Liver (tissue), 9 donors: ENCODE data around the gene UTP15. TPM values are rescaled to one million over a fixed set of nuclear protein-coding genes. Genes with fewer than 3 reads are reported as not detected.

ENCODE experiments used
- DNase-seq: peaks from one replicate; pipeline ENCODE4 v3.0.0-alpha.2; 2017; ENCODE audit warnings: low spot score
- H3K27ac ChIP-seq, 2 donors: one replicate each; pipeline ENCODE4 v1.7.0; 2013; ENCODE audit warnings: inconsistent platforms in 2 of 2, low read length in 2 of 2, control low read depth in 1 of 2, low read depth in 1 of 2, mild to moderate bottlenecking in 1 of 2
- H3K27me3 ChIP-seq, 4 donors: one replicate each; pipeline versions ENCODE4 v1.6.1 to v1.7.0; 2013; ENCODE audit warnings: low read length in 3 of 4, inconsistent platforms in 1 of 4, mild to moderate bottlenecking in 1 of 4, moderate library complexity in 1 of 4; ENCODE audit not compliant: control insufficient read depth in 4 of 4, insufficient read depth in 4 of 4
- H3K36me3 ChIP-seq, 4 donors: one replicate each; pipeline versions ENCODE4 v1.6.1 to v1.7.0; 2013; ENCODE audit warnings: low read length in 3 of 4, mild to moderate bottlenecking in 3 of 4, low read depth in 1 of 4, moderate library complexity in 1 of 4; ENCODE audit not compliant: control insufficient read depth in 4 of 4, insufficient read depth in 3 of 4
- H3K4me1 ChIP-seq, 4 donors: one replicate each; pipeline versions ENCODE4 v1.6.1 to v1.7.0; 2013; ENCODE audit warnings: low read length in 3 of 4, mild to moderate bottlenecking in 3 of 4, moderate library complexity in 1 of 4; ENCODE audit not compliant: control insufficient read depth in 4 of 4, insufficient read depth in 4 of 4
- H3K4me3 ChIP-seq, 3 donors: one replicate each; pipeline versions ENCODE4 v1.6.1 to v1.7.0; 2013; ENCODE audit warnings: low read length in 3 of 3, control low read depth in 1 of 3, low read depth in 1 of 3, mild to moderate bottlenecking in 1 of 3
- H3K9ac ChIP-seq, 2 donors: one replicate each; pipeline ENCODE4 v1.7.0; 2013; ENCODE audit warnings: low read length in 2 of 2, mild to moderate bottlenecking in 2 of 2, moderate library complexity in 2 of 2, control low read depth in 1 of 2, low read depth in 1 of 2
- H3K9me3 ChIP-seq, 4 donors: one replicate each; pipeline versions ENCODE4 v1.6.1 to v1.7.0; 2013; ENCODE audit warnings: low read length in 3 of 4; ENCODE audit not compliant: control insufficient read depth in 4 of 4
- EGR1 ChIP-seq, 2 donors: IDR thresholded peaks; 2 replicates each; pipeline ENCODE4 v1.6.1; 2016 to 2018; ENCODE audit warnings: antibody characterized with exemption in 2 of 2, low read depth in 2 of 2
- FOXA1 ChIP-seq: IDR thresholded peaks from 2 replicates; pipeline ENCODE4 v1.6.1; 2016; ENCODE audit warnings: antibody characterized with exemption
- FOXA2 ChIP-seq: IDR thresholded peaks from 2 replicates; pipeline ENCODE4 v1.6.1; 2016; ENCODE audit warnings: antibody characterized with exemption
- GABPA ChIP-seq, 2 donors: IDR thresholded peaks in 1 of 2; conservative IDR thresholded peaks in 1 of 2; 2 replicates each; pipeline ENCODE4 v1.6.1; 2016; ENCODE audit warnings: antibody characterized with exemption in 2 of 2, mild to moderate bottlenecking in 1 of 2, moderate library complexity in 1 of 2
- HNF4A ChIP-seq, 2 donors: conservative IDR thresholded peaks; 2 replicates each; pipeline ENCODE4 v1.6.1; 2016; ENCODE audit warnings: antibody characterized with exemption in 2 of 2, mild to moderate bottlenecking in 2 of 2
- HNF4G ChIP-seq: IDR thresholded peaks from 2 replicates; pipeline ENCODE4 v1.6.1; 2016; ENCODE audit warnings: antibody characterized with exemption
- JUND ChIP-seq, 2 donors: IDR thresholded peaks; 2 replicates each; pipeline ENCODE4 v1.6.1; 2016; ENCODE audit warnings: antibody characterized with exemption in 2 of 2
- NR2F2 ChIP-seq: IDR thresholded peaks from 2 replicates; pipeline ENCODE4 v1.6.1; 2016; ENCODE audit warnings: antibody characterized with exemption
- RAD21 ChIP-seq, 2 donors: IDR thresholded peaks; 2 replicates each; pipeline ENCODE4 v1.6.1; 2016; ENCODE audit warnings: antibody characterized with exemption in 2 of 2, mild to moderate bottlenecking in 2 of 2
- RXRA ChIP-seq, 2 donors: IDR thresholded peaks; 2 replicates each; pipeline ENCODE4 v1.6.1; 2017 to 2018; ENCODE audit warnings: antibody characterized with exemption in 2 of 2, mild to moderate bottlenecking in 1 of 2
- SP1 ChIP-seq: IDR thresholded peaks from 2 replicates; pipeline ENCODE4 v1.6.1; 2018; ENCODE audit warnings: antibody characterized with exemption, mild to moderate bottlenecking
- TAF1 ChIP-seq: conservative IDR thresholded peaks from 2 replicates; pipeline ENCODE4 v1.6.1; 2016; ENCODE audit warnings: antibody characterized with exemption, mild to moderate bottlenecking
- YY1 ChIP-seq: IDR thresholded peaks from 2 replicates; pipeline ENCODE4 v1.6.1; 2016; ENCODE audit warnings: antibody characterized with exemption, mild to moderate bottlenecking
- WGBS: extraction: QIAGEN DNeasy Blood & Tissue Kit; methylation state at CpG from one replicate; pipeline ENCODE4 v1.1.7; 2013; 5-methylcytosine and 5-hydroxymethylcytosine counted together
- polyA plus RNA-seq, 2 donors: library from polyadenylated mRNA; stranded (reverse) in 1 of 2; unstranded in 1 of 2; fragments of 200-250 nt in 1 of 2; fragments of >200 nt in 1 of 2; fragmentation: Nextera tagmentation in 1 of 2; extraction: Ambion mirVana in 1 of 2; gene quantifications; one replicate each; pipeline versions ENCODE4 v1.2.1 to v1.2.3, GENCODE V29; 2013 to 2015
- total RNA-seq, 2 donors: library from RNA; depleted of rRNA; stranded (reverse); fragments of >200 nt; gene quantifications; one replicate each; pipeline ENCODE4 v1.2.3, GENCODE V29; 2014
- TF ChIP-seq, protein P1 (sequence below): IDR thresholded peaks from 2 replicates; pipeline ENCODE4 v1.6.1; 2016; ENCODE audit warnings: antibody characterized with exemption
- TF ChIP-seq, protein P2 (sequence below): fragments of 150-350 bp; IDR thresholded peaks from 2 replicates; pipeline ENCODE4 v1.5.1; 2017; ENCODE audit warnings: improper control_type of control experiment, low read depth, low read length; ENCODE audit not compliant: missing input control
- TF ChIP-seq, protein P3 (sequence below): IDR thresholded peaks from 2 replicates; pipeline ENCODE4 v1.6.1; 2016; ENCODE audit warnings: antibody characterized with exemption
- TF ChIP-seq, protein P4 (sequence below): IDR thresholded peaks from 2 replicates; pipeline ENCODE4 v1.6.1; 2016; ENCODE audit warnings: antibody characterized with exemption, mild to moderate bottlenecking
- donor health status: healthy.
- donor health status: healthy.
- donor health status: healthy.
- donor health status: healthy.
- donor health status: healthy.

The UTP15 gene
- total and polyA plus RNA-seq, 4 donors, result 3.5 to 18.1 (median 5.4) TPM

DNA sequence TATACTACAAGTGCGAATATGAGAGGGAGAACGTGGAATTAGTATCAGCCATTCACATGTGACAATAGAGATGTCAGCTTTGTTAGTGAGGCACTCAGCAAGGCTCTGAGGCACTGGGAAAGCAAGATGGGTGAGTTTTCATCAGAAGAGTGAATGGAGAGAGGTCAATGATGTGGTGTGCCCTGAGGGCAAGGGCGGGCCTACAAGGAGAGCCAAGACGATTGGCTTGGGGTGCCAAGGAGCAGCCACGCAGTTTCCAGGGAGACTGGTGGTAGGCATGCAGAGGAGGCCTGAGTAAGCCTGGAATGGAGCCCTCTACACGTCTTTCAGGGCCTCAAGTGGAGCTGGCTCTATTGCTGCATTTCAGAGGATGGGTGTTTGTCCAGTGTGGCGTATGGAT, 42.6 kb upstream of the UTP15 start:
- H3K9me3 ChIP-seq, result no peaks in the 10 kb centered on the region
- 89% methylated on average over 7 of the region's 7 CpGs for WGBS
- TF ChIP-seq FOXA2, result no peak
- TF ChIP-seq GABPA (IDR thresholded peaks at IDR 0.05 in 1 of 2, conservative IDR thresholded peaks at IDR 0.05 in 1 of 2), result no peak
- no peak for TF ChIP-seq TAF1
- TF ChIP-seq HNF4A (conservative IDR thresholded peaks at IDR 0.05), result no peak
- no peak for TF ChIP-seq FOXA1
- TF ChIP-seq, protein P1, sequence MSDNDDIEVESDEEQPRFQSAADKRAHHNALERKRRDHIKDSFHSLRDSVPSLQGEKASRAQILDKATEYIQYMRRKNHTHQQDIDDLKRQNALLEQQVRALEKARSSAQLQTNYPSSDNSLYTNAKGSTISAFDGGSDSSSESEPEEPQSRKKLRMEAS, result no peak
- TF ChIP-seq, protein P2, sequence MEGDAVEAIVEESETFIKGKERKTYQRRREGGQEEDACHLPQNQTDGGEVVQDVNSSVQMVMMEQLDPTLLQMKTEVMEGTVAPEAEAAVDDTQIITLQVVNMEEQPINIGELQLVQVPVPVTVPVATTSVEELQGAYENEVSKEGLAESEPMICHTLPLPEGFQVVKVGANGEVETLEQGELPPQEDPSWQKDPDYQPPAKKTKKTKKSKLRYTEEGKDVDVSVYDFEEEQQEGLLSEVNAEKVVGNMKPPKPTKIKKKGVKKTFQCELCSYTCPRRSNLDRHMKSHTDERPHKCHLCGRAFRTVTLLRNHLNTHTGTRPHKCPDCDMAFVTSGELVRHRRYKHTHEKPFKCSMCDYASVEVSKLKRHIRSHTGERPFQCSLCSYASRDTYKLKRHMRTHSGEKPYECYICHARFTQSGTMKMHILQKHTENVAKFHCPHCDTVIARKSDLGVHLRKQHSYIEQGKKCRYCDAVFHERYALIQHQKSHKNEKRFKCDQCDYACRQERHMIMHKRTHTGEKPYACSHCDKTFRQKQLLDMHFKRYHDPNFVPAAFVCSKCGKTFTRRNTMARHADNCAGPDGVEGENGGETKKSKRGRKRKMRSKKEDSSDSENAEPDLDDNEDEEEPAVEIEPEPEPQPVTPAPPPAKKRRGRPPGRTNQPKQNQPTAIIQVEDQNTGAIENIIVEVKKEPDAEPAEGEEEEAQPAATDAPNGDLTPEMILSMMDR, result no peak
- no peak for TF ChIP-seq JUND (IDR thresholded peaks at IDR 0.05)
- TF ChIP-seq SP1, result no peak
- TF ChIP-seq YY1, result no peak
- no peak for TF ChIP-seq RXRA (IDR thresholded peaks at IDR 0.05)
- TF ChIP-seq, protein P3, sequence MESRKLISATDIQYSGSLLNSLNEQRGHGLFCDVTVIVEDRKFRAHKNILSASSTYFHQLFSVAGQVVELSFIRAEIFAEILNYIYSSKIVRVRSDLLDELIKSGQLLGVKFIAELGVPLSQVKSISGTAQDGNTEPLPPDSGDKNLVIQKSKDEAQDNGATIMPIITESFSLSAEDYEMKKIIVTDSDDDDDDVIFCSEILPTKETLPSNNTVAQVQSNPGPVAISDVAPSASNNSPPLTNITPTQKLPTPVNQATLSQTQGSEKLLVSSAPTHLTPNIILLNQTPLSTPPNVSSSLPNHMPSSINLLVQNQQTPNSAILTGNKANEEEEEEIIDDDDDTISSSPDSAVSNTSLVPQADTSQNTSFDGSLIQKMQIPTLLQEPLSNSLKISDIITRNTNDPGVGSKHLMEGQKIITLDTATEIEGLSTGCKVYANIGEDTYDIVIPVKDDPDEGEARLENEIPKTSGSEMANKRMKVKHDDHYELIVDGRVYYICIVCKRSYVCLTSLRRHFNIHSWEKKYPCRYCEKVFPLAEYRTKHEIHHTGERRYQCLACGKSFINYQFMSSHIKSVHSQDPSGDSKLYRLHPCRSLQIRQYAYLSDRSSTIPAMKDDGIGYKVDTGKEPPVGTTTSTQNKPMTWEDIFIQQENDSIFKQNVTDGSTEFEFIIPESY, result no peak
- TF ChIP-seq, protein P4, sequence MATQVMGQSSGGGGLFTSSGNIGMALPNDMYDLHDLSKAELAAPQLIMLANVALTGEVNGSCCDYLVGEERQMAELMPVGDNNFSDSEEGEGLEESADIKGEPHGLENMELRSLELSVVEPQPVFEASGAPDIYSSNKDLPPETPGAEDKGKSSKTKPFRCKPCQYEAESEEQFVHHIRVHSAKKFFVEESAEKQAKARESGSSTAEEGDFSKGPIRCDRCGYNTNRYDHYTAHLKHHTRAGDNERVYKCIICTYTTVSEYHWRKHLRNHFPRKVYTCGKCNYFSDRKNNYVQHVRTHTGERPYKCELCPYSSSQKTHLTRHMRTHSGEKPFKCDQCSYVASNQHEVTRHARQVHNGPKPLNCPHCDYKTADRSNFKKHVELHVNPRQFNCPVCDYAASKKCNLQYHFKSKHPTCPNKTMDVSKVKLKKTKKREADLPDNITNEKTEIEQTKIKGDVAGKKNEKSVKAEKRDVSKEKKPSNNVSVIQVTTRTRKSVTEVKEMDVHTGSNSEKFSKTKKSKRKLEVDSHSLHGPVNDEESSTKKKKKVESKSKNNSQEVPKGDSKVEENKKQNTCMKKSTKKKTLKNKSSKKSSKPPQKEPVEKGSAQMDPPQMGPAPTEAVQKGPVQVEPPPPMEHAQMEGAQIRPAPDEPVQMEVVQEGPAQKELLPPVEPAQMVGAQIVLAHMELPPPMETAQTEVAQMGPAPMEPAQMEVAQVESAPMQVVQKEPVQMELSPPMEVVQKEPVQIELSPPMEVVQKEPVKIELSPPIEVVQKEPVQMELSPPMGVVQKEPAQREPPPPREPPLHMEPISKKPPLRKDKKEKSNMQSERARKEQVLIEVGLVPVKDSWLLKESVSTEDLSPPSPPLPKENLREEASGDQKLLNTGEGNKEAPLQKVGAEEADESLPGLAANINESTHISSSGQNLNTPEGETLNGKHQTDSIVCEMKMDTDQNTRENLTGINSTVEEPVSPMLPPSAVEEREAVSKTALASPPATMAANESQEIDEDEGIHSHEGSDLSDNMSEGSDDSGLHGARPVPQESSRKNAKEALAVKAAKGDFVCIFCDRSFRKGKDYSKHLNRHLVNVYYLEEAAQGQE, result no peak
- TF ChIP-seq RAD21 (IDR thresholded peaks at IDR 0.05), result no peak
- no peak for TF ChIP-seq EGR1 (IDR thresholded peaks at IDR 0.05; ENCODE audit: low read depth in 2 of 2)
- no peak for TF ChIP-seq NR2F2

DNA sequence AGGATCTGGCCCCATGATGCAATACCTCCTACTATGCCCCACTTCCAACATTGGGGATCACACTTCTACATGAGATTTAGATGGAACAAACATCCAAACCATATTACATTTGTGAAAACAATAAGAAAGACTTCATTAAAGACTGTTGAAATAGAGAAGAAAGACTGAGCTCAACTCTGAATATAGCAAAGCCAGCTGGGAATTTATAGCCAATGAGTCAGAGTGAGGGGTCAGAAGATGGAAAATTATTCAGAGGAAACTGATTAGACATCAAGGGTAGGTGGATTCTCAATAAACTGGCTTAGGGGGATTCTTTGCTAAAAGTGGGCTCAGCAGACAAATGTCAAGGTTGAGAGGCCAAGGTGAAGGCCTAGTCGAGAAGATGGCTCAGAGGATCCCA, 41.7 kb upstream of the UTP15 start:
- WGBS, result 80% methylated on average over 1 of the region's 1 CpG
- TF ChIP-seq FOXA2 (no peak), TAF1 (no peak), FOXA1 (no peak), HNF4G (no peak)
- H3K9me3 ChIP-seq, result no peaks in the 10 kb centered on the region
- H3K4me3 ChIP-seq, result no peak overlapping the region
- H3K36me3 ChIP-seq, result no peaks in the 10 kb centered on the region
- DNase-seq, result no peak
- no peaks in the 10 kb centered on the region for H3K27me3 ChIP-seq
- no peaks in the 10 kb centered on the region for H3K4me1 ChIP-seq
- H3K27ac ChIP-seq, result no peak overlapping the region
- H3K9ac ChIP-seq, result no peak overlapping the region

More for the DNA sequence above, 42.6 kb upstream of the UTP15 start:
- no peak overlapping the region for H3K9ac ChIP-seq
- no peaks in the 10 kb centered on the region for H3K36me3 ChIP-seq
- H3K27me3 ChIP-seq, result no peaks in the 10 kb centered on the region
- H3K4me1 ChIP-seq, result no peaks in the 10 kb centered on the region
- H3K27ac ChIP-seq, result no peak overlapping the region
- no peak for DNase-seq
- H3K4me3 ChIP-seq, result no peak overlapping the region
